ENCODE measurements around the gene AK8. TPM values are rescaled to one million over a fixed set of nuclear protein-coding genes. Genes with fewer than 3 reads are reported as not detected.
A peak's percentile ranks its signal among the peaks of the same experiment; 100 is the strongest.

AK8 gene
- total and polyA plus RNA-seq, 9 of the 15 experiments (the other 6 are each of a cell fraction or from before 2014, with no cell fraction given), result 0.06 to 0.37 TPM; not detected in 7

DNA sequence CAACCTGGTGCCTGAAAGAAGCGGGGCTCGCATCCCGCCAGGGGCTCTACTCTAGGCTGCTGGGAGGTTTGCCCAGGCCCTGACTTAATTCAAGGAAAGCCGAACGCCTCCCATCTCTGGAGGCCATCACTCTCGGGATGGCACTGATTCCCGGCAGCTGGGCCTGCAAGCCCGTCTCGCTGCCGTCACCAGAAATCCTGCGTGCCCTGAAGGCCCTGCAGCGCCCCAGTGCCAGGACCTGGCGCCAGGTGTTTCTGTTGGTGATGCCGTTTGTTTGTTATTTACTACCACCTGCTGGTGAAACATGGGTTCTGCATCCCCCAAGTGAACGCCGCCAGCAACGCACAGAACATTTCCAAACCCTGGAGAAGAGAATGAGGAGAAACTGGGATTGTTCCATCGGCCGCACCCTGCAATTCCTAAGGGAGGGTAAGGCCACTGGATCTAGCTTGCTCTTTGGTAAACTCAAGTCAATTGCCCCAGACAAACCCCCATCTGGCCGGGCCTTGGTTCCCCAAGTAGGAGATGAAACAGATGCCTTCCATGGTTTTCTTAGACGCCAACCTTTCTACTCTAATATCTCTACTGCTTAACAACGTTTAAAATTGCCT is 77.9 kb downstream of the AK8 start (continued):
- TF ChIP-seq, protein P1, sequence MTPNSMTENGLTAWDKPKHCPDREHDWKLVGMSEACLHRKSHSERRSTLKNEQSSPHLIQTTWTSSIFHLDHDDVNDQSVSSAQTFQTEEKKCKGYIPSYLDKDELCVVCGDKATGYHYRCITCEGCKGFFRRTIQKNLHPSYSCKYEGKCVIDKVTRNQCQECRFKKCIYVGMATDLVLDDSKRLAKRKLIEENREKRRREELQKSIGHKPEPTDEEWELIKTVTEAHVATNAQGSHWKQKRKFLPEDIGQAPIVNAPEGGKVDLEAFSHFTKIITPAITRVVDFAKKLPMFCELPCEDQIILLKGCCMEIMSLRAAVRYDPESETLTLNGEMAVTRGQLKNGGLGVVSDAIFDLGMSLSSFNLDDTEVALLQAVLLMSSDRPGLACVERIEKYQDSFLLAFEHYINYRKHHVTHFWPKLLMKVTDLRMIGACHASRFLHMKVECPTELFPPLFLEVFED (CRISPR knock-in tag; conservative IDR thresholded peaks at IDR 0.05), result no peak
- TF ChIP-seq, protein P2, sequence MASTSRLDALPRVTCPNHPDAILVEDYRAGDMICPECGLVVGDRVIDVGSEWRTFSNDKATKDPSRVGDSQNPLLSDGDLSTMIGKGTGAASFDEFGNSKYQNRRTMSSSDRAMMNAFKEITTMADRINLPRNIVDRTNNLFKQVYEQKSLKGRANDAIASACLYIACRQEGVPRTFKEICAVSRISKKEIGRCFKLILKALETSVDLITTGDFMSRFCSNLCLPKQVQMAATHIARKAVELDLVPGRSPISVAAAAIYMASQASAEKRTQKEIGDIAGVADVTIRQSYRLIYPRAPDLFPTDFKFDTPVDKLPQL (IDR thresholded peaks at IDR 0.05; ENCODE audit: extremely low read depth, insufficient read length), result no peak
- no peak for TF ChIP-seq TCF7L2 (IDR thresholded peaks at IDR 0.05; ENCODE audit: low read depth, low read length)
- TF ChIP-seq ILK (tag; IDR thresholded peaks at IDR 0.05; ENCODE audit: borderline replicate concordance, low read depth), result no peak
- TF ChIP-seq MYNN (IDR thresholded peaks at IDR 0.05), result peak; percentile 71; the same call in 1 of the 2 replicates
- TF ChIP-seq MYNN (CRISPR knock-in tag; IDR thresholded peaks at IDR 0.05), result no peak
- TF ChIP-seq, protein P3, sequence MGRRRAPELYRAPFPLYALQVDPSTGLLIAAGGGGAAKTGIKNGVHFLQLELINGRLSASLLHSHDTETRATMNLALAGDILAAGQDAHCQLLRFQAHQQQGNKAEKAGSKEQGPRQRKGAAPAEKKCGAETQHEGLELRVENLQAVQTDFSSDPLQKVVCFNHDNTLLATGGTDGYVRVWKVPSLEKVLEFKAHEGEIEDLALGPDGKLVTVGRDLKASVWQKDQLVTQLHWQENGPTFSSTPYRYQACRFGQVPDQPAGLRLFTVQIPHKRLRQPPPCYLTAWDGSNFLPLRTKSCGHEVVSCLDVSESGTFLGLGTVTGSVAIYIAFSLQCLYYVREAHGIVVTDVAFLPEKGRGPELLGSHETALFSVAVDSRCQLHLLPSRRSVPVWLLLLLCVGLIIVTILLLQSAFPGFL (CRISPR knock-in tag; IDR thresholded peaks at IDR 0.05), result peak; percentile 91
- no peak for TF ChIP-seq TAF15 (IDR thresholded peaks at IDR 0.05; ENCODE audit: low read depth, low read length)
- no peak for TF ChIP-seq POLR3A (IDR thresholded peaks at IDR 0.05; ENCODE audit: borderline replicate concordance, extremely low read depth, insufficient read depth, insufficient read length)
- TF ChIP-seq FOS (IDR thresholded peaks at IDR 0.05; ENCODE audit: extremely low read depth, insufficient read length), result no peak
- peak; percentile 53; the same call in 1 of the 2 replicates for TF ChIP-seq SMC3 (conservative IDR thresholded peaks at IDR 0.05; ENCODE audit: insufficient read depth, low read depth, low read length)
- TF ChIP-seq PHF21A (IDR thresholded peaks at IDR 0.05; ENCODE audit: borderline replicate concordance, low read depth), result no peak
- TF ChIP-seq NR2F6 (CRISPR knock-in tag; IDR thresholded peaks at IDR 0.05), result no peak
- TF ChIP-seq ZNF445 (CRISPR knock-in tag; IDR thresholded peaks at IDR 0.05; ENCODE audit: low read depth), result no peak
- no peak for TF ChIP-seq ATF1 (CRISPR knock-in tag; IDR thresholded peaks at IDR 0.05)
- no peak for TF ChIP-seq ATF1 (tag; IDR thresholded peaks at IDR 0.05)
- TF ChIP-seq BCL6 (CRISPR knock-in tag; IDR thresholded peaks at IDR 0.05), result no peak
- no peak for TF ChIP-seq NFE2L1 (tag; IDR thresholded peaks at IDR 0.05; ENCODE audit: borderline replicate concordance, low read depth)
- no peak for TF ChIP-seq ZNF165 (CRISPR knock-in tag; IDR thresholded peaks at IDR 0.05; ENCODE audit: borderline replicate concordance)
- TF ChIP-seq HMGN3 (IDR thresholded peaks at IDR 0.05; ENCODE audit: borderline replicate concordance, extremely low read depth, insufficient read length, low read depth, low read length), result no peak
- TF ChIP-seq, protein P4, sequence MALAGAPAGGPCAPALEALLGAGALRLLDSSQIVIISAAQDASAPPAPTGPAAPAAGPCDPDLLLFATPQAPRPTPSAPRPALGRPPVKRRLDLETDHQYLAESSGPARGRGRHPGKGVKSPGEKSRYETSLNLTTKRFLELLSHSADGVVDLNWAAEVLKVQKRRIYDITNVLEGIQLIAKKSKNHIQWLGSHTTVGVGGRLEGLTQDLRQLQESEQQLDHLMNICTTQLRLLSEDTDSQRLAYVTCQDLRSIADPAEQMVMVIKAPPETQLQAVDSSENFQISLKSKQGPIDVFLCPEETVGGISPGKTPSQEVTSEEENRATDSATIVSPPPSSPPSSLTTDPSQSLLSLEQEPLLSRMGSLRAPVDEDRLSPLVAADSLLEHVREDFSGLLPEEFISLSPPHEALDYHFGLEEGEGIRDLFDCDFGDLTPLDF (CRISPR knock-in tag; IDR thresholded peaks at IDR 0.05), result no peak

Data from K562 (cell line).